ENCODE results near the gene MFAP4.

Gene MFAP4

DNA sequence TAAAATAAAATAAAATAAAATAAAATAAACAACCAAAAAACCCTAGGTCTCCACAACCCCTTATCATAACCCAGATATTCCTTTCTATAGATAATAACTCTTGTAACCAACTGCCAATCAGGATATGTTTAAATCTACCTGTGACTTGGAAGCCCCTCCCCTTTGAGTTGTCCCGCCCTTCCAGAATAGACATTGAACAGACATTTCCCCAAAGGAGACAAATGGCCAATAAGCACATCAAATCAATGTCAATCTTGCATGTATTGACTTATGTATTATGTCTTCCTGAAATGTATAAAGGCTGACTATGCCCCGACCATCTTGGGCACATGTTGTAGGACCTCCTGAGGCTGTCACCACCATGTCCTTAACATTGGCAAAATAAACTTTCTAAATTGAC is 10.2 kb downstream of the MFAP4 start:
- H3K27ac ChIP-seq: peak overlapping the region in 20 of 21 experiments; percentile 85 to 98 (median 93)

GRCh38 chr17:19375732-19376131 is 11.3 kb downstream of the MFAP4 start:
- H3K27ac ChIP-seq: no peak overlapping the region
- no peak overlapping the region for H3K4me3 ChIP-seq

More for the DNA sequence above, 10.2 kb downstream of the MFAP4 start:
- peak overlapping the region; percentile 61 to 93 (median 82) for H3K4me3 ChIP-seq

DNA sequence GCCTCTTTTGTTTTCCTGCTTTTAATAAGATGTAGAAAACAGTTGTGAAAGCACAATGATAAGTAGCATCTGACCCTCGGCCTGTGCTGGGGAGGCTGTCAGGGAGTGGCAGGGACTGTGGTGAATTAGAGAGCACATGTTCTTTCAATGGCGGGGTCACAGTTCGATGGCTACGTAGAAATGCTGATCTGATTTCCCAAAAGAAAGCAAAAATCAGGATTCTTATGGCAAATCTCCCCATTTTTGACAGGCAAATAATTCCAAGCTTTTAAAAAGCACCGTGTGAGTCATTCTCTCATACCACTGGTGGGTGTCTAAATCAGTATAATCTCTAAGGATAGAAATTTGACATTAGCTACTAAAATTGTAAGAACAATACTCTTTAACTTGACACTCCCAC is 12.9 kb downstream of the MFAP4 start:
- no peak overlapping the region for H3K4me3 ChIP-seq
- no peak overlapping the region for H3K27ac ChIP-seq

DNA sequence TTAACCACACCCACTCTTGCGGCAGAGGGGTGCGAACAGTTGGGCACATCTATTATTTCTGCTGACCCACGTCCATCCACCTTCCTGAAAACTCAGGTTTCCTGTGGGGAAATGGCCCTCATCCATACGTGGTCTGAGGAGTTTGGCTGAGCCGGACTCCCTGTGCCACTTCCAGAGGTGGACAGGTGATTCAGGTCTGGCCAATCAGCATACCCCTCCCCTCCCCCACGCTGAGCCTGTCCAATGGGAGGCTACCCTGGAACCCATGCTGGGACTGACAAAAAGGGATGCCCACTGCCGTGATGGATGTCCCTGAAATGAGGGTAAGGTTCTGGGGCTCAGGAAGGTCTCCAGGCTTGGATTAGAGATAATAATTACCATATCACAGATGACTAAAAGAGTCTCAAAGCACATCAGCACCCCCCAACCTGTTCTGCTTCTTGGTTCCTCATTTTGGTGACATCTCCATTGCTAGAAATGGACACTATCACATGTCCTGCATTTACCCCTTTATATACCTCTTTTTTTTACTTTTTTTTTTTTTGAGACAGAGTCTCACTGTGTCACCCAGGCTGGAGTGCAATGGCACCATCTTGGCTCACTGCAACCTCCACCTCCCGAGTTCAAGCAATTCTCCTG is 14.0 kb downstream of the MFAP4 start:
- peak overlapping the region in 1 of 21 experiments; percentile 37 for H3K27ac ChIP-seq
- H3K4me3 ChIP-seq: no peak overlapping the region

DNA sequence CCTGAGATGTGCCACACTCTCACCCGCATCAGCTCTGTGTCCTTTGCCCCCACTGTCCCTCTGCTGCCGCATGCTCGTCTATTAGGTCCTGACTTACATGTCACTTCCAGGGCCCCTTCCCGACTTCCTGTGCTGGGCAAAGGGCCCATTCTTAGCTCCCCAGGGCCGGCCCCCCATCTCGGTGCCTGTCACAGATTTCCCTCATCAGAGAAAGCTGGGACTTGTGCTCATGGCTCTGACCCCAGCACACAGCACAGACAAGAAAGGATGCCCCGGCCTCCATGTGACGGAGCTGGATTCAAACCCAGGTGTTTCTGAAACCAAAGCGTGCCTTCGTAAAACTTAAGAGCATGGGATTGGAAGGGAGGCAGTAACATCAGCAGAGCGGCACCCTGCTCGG is 14.6 kb downstream of the MFAP4 start:
- Histone ChIP-seq H3K4me3 (no peak overlapping the region), H3K27ac (peak overlapping the region in 3 of 21 experiments; percentile 2 to 37 (median 14))

DNA sequence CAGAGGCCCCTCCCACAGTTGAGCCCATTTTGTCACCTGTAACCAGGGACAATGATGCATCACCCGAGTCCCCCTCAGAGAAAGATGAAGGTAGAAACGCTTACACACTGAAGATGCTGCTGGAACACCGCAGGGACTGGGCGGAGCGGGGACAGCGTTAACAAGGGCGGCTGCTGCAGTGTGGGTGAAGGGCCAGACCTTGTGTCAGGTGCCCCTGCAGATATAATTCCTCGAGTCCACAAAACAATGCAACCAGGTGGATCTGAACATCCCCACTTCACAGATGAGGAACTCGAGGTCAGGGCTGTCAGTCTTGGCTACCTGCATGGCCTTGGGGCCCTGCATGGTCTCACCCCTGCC is 15.0 kb downstream of the MFAP4 start:
- peak overlapping the region in 4 of 21 experiments; percentile 2 to 71 (median 26) for H3K27ac ChIP-seq
- H3K4me3 ChIP-seq: no peak overlapping the region

- Histone ChIP-seq H3K27ac (peak overlapping the region in 11 of 21 experiments; percentile 2 to 80 (median 31)), H3K4me3 (no peak overlapping the region)
Observed at GRCh38 chr17:19371259-19372010, 15.6 kb downstream of the MFAP4 start.

DNA sequence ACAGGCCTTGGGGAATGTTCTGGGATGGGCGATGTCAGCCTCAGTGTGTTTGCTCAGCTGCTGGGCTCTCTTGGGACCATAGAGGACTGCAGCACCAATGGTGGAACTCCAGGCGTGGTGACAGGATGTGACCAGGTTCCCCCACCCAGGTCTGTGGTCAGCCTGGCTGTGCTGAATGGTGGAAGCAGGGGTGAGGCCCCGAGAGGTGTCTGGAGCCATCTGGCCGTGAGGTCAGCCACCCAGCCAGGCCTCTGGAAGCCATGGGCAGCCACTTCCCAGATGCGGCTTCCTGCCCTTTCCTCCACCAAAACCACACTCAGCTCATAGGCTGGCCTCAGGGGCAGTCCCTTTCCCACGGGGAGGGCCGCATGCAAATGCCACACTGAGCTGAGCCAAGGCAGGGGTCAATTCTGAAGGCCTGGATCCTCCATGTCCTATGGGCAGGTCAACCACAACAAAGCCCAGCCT is 16.5 kb downstream of the MFAP4 start:
- H3K27ac ChIP-seq: peak overlapping the region in 15 of 21 experiments; percentile 9 to 80 (median 57)
- no peak overlapping the region for H3K4me3 ChIP-seq

DNA sequence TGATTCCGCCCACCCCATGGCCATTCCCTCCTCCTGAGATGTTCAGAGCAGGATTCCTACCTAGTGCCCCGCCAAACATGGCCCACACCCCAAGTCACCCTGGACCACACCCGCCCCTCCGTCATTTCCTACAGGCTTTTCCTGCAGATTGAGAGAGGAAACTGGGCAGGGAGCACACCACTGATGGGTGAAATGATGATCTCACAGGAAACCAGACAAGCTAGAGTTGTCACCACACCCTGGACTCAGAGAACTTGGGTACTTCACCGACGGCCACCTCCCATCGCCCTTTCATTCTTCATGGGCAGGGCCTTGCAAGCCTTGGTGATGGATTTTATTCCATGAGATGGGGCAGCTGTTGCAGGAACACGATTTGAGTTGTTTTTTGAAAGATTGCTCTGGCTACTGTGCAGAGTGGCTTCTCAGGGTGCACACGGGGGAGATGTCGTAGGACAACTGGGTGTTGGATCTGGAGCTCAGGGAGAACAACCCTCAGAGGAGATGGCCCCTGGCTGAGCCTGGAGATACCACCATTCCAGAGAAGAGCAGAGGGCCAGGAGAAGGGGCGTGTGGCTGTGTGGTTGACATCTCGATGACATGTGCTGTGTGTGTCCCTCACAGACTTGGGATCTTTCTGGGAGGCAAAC is 17.0 kb downstream of the MFAP4 start:
- H3K27ac ChIP-seq: peak overlapping the region in 15 of 21 experiments; percentile 9 to 80 (median 57)
- H3K4me3 ChIP-seq: no peak overlapping the region

- H3K27ac ChIP-seq: peak overlapping the region in 3 of 21 experiments; percentile 1 to 80 (median 28)
- no peak overlapping the region for H3K4me3 ChIP-seq
Observed at GRCh38 chr17:19369107-19369778, 17.7 kb downstream of the MFAP4 start.

- no peak overlapping the region for H3K27ac ChIP-seq
- no peak overlapping the region for H3K4me3 ChIP-seq
Observed at GRCh38 chr17:19368229-19368628, 18.8 kb downstream of the MFAP4 start.

DNA sequence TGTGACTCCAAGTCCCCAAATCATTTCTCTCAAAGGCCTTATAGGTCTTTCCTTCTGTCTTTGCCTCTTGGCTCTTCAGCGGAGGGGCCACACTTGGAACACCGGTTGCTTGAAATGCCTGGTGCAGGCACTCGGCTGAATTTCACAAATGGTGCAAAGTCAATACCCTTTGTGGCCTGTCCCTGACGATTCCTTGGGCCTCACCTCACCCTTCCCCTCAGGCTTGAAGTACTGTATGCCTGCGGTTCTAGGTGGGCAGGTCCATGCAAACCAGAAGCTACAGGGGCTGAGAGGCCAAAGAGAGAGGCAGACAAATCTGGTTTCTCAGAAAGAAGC is 20.4 kb downstream of the MFAP4 start:
- no peak overlapping the region for H3K27ac ChIP-seq
- H3K4me3 ChIP-seq: no peak overlapping the region

DNA sequence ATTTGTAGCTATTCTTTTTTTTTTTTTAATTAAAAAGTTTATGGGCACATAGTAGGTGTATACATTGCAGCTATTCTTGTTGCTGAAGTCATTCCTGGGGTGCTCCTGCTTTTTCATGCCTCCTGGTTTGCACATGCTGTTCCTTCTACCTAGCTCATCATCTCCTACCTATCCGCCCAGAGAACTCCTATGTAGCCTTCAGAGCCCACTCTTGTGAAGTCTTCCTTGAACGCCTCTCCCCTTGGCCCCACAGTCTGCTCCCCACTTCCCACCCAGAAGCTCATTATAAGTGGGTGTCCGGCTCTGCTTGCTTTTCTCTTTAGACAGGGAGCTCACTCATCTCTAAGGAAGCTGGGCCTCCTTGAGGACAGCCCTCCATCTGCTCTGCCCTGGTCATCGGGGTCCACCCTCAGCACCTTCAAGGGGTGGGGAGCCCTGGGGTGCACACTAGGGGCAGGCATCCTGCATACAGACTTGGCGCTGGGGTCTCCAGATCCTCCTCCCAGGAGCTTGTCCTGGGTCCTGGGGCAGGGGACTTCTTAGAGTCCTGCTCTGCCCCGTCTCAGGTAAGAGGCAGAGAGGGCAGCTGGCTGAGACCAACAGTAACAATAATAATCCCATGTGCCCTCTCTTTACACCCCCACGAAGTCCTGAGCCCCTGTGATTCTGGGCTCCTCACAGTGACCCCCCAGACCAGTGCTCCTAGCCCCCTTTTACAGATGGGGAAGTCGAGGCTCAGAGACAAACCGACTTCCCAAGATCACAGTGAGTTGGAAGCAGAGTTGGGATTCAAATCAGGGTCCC is 21.0 kb downstream of the MFAP4 start:
- Histone ChIP-seq H3K4me3 (no peak overlapping the region), H3K27ac (no peak overlapping the region)

- Histone ChIP-seq H3K27ac (no peak overlapping the region), H3K4me3 (no peak overlapping the region)
Observed at GRCh38 chr17:19365499-19365817, 21.5 kb downstream of the MFAP4 start.

DNA sequence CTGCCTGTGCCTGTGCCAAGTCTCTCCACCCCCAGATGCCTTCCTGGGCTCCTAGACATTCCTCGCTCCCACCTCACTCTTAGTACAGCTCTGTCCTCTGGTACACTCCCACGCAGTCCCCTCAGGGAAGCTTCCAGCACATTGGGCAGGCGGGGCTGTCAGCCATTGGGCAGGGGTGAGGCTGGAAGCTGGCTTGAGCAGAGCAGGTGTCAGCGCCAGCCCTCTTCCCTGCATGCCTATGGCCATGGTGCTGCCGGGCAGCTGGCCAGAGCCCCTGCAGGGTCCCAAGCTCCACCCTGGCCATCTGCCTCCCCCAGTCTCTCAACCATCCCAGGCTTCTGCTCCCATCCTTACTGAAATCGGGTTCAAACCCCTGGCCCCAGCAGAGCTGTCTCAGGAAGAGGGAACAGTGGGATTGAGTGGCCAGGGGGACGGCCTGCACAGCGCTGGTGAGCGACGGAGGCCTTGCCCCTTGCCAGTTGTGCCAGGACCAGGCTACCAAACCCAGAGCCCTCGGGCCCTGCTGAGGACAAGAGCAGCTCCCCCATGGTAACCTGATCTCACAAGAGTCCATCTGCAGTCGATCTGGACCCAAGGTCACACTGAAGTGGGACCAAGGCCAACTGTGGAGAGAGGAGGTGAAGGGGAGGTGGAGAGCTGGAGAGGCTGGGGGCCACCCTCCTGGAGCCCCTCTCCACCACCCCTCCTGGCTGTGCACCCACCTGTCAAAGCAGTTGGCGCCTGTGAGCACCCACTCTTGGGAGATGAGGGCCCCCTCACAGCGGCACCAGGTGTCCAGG is 22.1 kb downstream of the MFAP4 start:
- peak overlapping the region in 1 of 21 experiments; percentile 2 for H3K27ac ChIP-seq
- no peak overlapping the region for H3K4me3 ChIP-seq

- peak overlapping the region in 7 of 21 experiments; percentile 52 to 86 (median 79) for H3K27ac ChIP-seq
- H3K4me3 ChIP-seq: no peak overlapping the region
Observed at GRCh38 chr17:19363460-19364035, 23.4 kb downstream of the MFAP4 start.

- H3K4me3 ChIP-seq: peak overlapping the region in 6 of 7 experiments; percentile 41 to 82 (median 64)
- H3K27ac ChIP-seq: peak overlapping the region in 16 of 21 experiments; percentile 24 to 91 (median 74)
Observed at GRCh38 chr17:19363114-19363438, 23.9 kb downstream of the MFAP4 start.

Data from skin epidermis (tissue), 12 donors.